Mesenchymal stem cell (in vitro differentiated cells and primary cell): ENCODE results near the gene USP25.
A peak's percentile ranks its signal among the peaks of the same experiment; 100 is the strongest.

ENCODE experiments used
- DNase-seq: peaks from one replicate; pipeline ENCODE4 v3.0.0-alpha.2; 2013
- H2AFZ ChIP-seq: one replicate; pipeline ENCODE4 v1.6.1; 2013; ENCODE audit warnings: low read depth, mild to moderate bottlenecking, control low read depth, inconsistent platforms, low read length, moderate library complexity
- H2AK5ac ChIP-seq: 2 replicates; pipeline ENCODE4 v1.6.1; 2013; ENCODE audit warnings: low read length, moderate library complexity, mild to moderate bottlenecking, inconsistent platforms; ENCODE audit not compliant: severe bottlenecking
- H2BK120ac ChIP-seq: one replicate; pipeline ENCODE4 v1.6.1; 2013; ENCODE audit warnings: low read depth, mild to moderate bottlenecking, inconsistent platforms, low read length, moderate library complexity
- H2BK12ac ChIP-seq, 2 experiments: one replicate each; pipeline ENCODE4 v1.6.1; 2013; ENCODE audit warnings: inconsistent platforms in 2 of 2, low read length in 2 of 2, mild to moderate bottlenecking in 2 of 2, moderate library complexity in 2 of 2, control low read depth in 1 of 2
- H2BK15ac ChIP-seq: one replicate; pipeline ENCODE4 v1.6.1; 2013; ENCODE audit warnings: mild to moderate bottlenecking, low read depth, inconsistent platforms; ENCODE audit not compliant: poor library complexity, severe bottlenecking
- H2BK5ac ChIP-seq: 2 replicates; pipeline ENCODE4 v1.6.1; 2013; ENCODE audit warnings: low read depth, mild to moderate bottlenecking, low read length, control low read depth, inconsistent platforms; ENCODE audit not compliant: poor library complexity, severe bottlenecking
- H3K14ac ChIP-seq, 2 experiments: one replicate each; pipeline ENCODE4 v1.6.1; 2013; ENCODE audit warnings: inconsistent platforms in 2 of 2, low read length in 2 of 2, control low read depth in 1 of 2, mild to moderate bottlenecking in 1 of 2, moderate library complexity in 1 of 2
- H3K18ac ChIP-seq, 2 experiments: one replicate each; pipeline ENCODE4 v1.6.1; 2013; ENCODE audit warnings: inconsistent platforms in 2 of 2, low read length in 2 of 2, control low read depth in 1 of 2, low read depth in 1 of 2, mild to moderate bottlenecking in 1 of 2
- H3K23ac ChIP-seq, 2 experiments: one replicate each; pipeline ENCODE4 v1.6.1; 2013; ENCODE audit warnings: inconsistent platforms in 2 of 2, low read length in 2 of 2, mild to moderate bottlenecking in 2 of 2, moderate library complexity in 2 of 2, control low read depth in 1 of 2
- H3K27ac ChIP-seq: 2 replicates; pipeline ENCODE4 v1.5.1; 2013; ENCODE audit warnings: mild to moderate bottlenecking, moderate library complexity, low read length, control low read depth, inconsistent platforms; ENCODE audit not compliant: poor library complexity, severe bottlenecking
- H3K27me3 ChIP-seq, 2 experiments: 2 replicates each; pipeline versions ENCODE4 v1.6.1 to v1.7.0; 2013; ENCODE audit warnings: low read length in 2 of 2, mild to moderate bottlenecking in 2 of 2, moderate library complexity in 2 of 2, control low read depth in 1 of 2, inconsistent platforms in 1 of 2; ENCODE audit not compliant: control insufficient read depth in 1 of 2, insufficient read depth in 1 of 2
- H3K36me3 ChIP-seq, 2 experiments: 2 replicates each; pipeline versions ENCODE4 v1.6.1 to v1.7.0; 2013; ENCODE audit warnings: low read length in 2 of 2, control low read depth in 1 of 2, inconsistent platforms in 1 of 2, low read depth in 1 of 2, mild to moderate bottlenecking in 1 of 2; ENCODE audit not compliant: insufficient read depth in 2 of 2, control insufficient read depth in 1 of 2
- H3K4ac ChIP-seq, 2 experiments: one replicate each; pipeline ENCODE4 v1.6.1; 2013; ENCODE audit warnings: inconsistent platforms in 2 of 2, low read length in 2 of 2, mild to moderate bottlenecking in 2 of 2, moderate library complexity in 2 of 2, control low read depth in 1 of 2, low read depth in 1 of 2
- H3K4me1 ChIP-seq: 2 replicates; pipeline ENCODE4 v1.6.1; 2013; ENCODE audit warnings: low read depth, low read length, control low read depth; ENCODE audit not compliant: control insufficient read depth, insufficient read depth
- H3K4me2 ChIP-seq: 2 replicates; pipeline ENCODE4 v1.6.1; 2013; ENCODE audit warnings: low read length, mild to moderate bottlenecking, inconsistent platforms; ENCODE audit not compliant: poor library complexity, severe bottlenecking
- H3K4me3 ChIP-seq, 2 experiments: 2 replicates each; pipeline versions ENCODE4 v1.5.1 to v1.7.0; 2013; ENCODE audit warnings: low read length in 2 of 2, mild to moderate bottlenecking in 2 of 2, control low read depth in 1 of 2, low read depth in 1 of 2; ENCODE audit not compliant: insufficient read depth in 1 of 2
- H3K79me1 ChIP-seq: replicated peaks from 2 replicates; pipeline ENCODE4 v1.6.1; 2013; ENCODE audit warnings: mild to moderate bottlenecking, control low read depth, low read length, inconsistent platforms; ENCODE audit not compliant: poor library complexity, severe bottlenecking
- H3K9ac ChIP-seq: 2 replicates; pipeline ENCODE4 v1.7.0; 2013; ENCODE audit warnings: mild to moderate bottlenecking, low read length, moderate library complexity
- H3K9me3 ChIP-seq: 2 replicates; pipeline ENCODE4 v1.7.0; 2013; ENCODE audit warnings: mild to moderate bottlenecking, low read length; ENCODE audit not compliant: control insufficient read depth
- H4K8ac ChIP-seq: one replicate; pipeline ENCODE4 v1.6.1; 2013; ENCODE audit warnings: inconsistent platforms, mild to moderate bottlenecking, low read length, moderate library complexity
- H4K91ac ChIP-seq: one replicate; pipeline ENCODE4 v1.6.1; 2013; ENCODE audit warnings: mild to moderate bottlenecking, low read length, inconsistent platforms
- WGBS: methylation state at CpG from one replicate; pipeline ENCODE4 v1.1.7; 2013; ENCODE audit warnings: mixed read lengths; 5-methylcytosine and 5-hydroxymethylcytosine counted together

Gene USP25

DNA sequence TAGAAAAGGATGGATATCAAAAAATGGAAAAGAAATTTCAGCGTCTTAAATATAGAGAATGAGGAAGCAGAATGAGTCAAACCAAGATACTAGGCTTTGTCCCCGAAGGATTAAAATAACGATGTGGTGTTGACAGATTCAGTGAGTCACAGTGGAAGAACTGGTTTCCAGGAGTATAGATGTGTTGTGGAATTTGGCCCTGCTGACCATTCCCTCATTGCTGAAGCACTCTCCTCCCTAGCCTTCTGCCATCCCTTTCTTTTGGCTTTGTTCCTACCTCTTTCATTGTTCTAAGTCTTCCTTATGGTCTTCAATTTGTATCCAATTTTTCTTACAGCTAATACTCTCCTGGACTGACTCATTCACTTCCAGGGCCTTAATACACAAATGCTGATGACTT lies 23.1 kb upstream of the USP25 start:
- H3K27ac ChIP-seq, result peak overlapping the region; percentile 43
- DNase-seq, result peak; percentile 79
- no peak overlapping the region for H4K8ac ChIP-seq
- no peak overlapping the region for H3K23ac ChIP-seq
- no peak overlapping the region for H2BK15ac ChIP-seq
- no peak overlapping the region for H2BK120ac ChIP-seq
- no peak overlapping the region for H3K9ac ChIP-seq
- no peak overlapping the region for H3K4me3 ChIP-seq
- H3K14ac ChIP-seq, result no peak overlapping the region
- no peak overlapping the region for H2AFZ ChIP-seq
- no peaks in the 10 kb centered on the region for H3K36me3 ChIP-seq
- H2BK5ac ChIP-seq, result no peak overlapping the region
- H3K9me3 ChIP-seq, result peaks cover 22% of the 10 kb centered on the region
- peaks cover 0 to 25% of the 10 kb centered on the region in 2 experiments for H3K27me3 ChIP-seq
- H3K18ac ChIP-seq, result no peak overlapping the region
- no peaks in the 10 kb centered on the region for H3K79me1 ChIP-seq
- H3K4ac ChIP-seq, result no peak overlapping the region
- H3K4me1 ChIP-seq, result peaks cover 1% of the 10 kb centered on the region
- H2AK5ac ChIP-seq, result no peak overlapping the region
- H2BK12ac ChIP-seq, result no peak overlapping the region
- H4K91ac ChIP-seq, result no peak overlapping the region
- WGBS, result 6% methylated on average over 3 of the region's 3 CpGs
- H3K4me2 ChIP-seq, result no peak overlapping the region

GRCh38 chr21:15713412-15713811 lies 16.4 kb upstream of the USP25 start:
- Histone ChIP-seq H3K4me1 (no peaks in the 10 kb centered on the region), H3K14ac (no peak overlapping the region), H2BK120ac (no peak overlapping the region), H3K23ac (no peak overlapping the region), H3K4me3 (no peak overlapping the region), H2AFZ (no peak overlapping the region), H3K4me2 (no peak overlapping the region), H2AK5ac (no peak overlapping the region), H3K27ac (no peak overlapping the region), H3K9ac (no peak overlapping the region), H2BK12ac (no peak overlapping the region), H2BK5ac (no peak overlapping the region), H3K79me1 (no peaks in the 10 kb centered on the region), H3K27me3 (peaks cover 0 to 16% of the 10 kb centered on the region in 2 experiments), H4K8ac (no peak overlapping the region), H3K18ac (no peak overlapping the region), H3K9me3 (no peaks in the 10 kb centered on the region), H2BK15ac (no peak overlapping the region), H3K36me3 (no peaks in the 10 kb centered on the region), H3K4ac (no peak overlapping the region), H4K91ac (no peak overlapping the region)
- 100% methylated on average over 1 of the region's 1 CpG for WGBS
- DNase-seq, result no peak

DNA sequence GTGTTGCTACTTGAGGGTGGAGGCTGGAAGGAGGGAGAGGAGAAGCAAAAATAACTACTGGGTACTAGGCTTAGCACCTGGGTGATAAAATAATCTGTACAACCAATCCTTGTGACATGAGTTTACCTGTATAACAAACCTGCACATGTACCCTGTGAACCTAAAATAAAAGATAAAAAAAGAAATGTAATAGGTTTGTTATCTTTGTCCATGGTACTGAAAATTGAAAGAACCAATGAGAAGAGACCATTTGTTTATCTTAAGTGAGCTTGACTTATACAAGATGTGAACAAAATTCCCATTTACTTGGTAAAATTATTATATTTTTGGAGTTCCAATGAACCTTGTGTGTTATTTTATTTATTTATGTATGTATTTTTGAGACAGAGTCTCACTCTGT lies 11.1 kb upstream of the USP25 start:
- H3K27ac ChIP-seq, result no peak overlapping the region
- no peaks in the 10 kb centered on the region for H3K36me3 ChIP-seq
- H3K79me1 ChIP-seq, result no peaks in the 10 kb centered on the region
- no peaks in the 10 kb centered on the region for H3K27me3 ChIP-seq
- no peak overlapping the region for H3K4me2 ChIP-seq
- H3K9ac ChIP-seq, result no peak overlapping the region
- H3K4ac ChIP-seq, result no peak overlapping the region
- no peak overlapping the region for H2BK120ac ChIP-seq
- H2BK5ac ChIP-seq, result no peak overlapping the region
- no peak overlapping the region for H2BK15ac ChIP-seq
- no peak overlapping the region for H2BK12ac ChIP-seq
- H3K14ac ChIP-seq, result no peak overlapping the region
- H3K4me3 ChIP-seq, result no peak overlapping the region
- H4K8ac ChIP-seq, result no peak overlapping the region
- no peak overlapping the region for H3K23ac ChIP-seq
- no peaks in the 10 kb centered on the region for H3K9me3 ChIP-seq
- no peak overlapping the region for H2AFZ ChIP-seq
- no peak for DNase-seq
- no peaks in the 10 kb centered on the region for H3K4me1 ChIP-seq
- no peak overlapping the region for H3K18ac ChIP-seq
- no peak overlapping the region for H4K91ac ChIP-seq
- H2AK5ac ChIP-seq, result no peak overlapping the region

- H3K18ac ChIP-seq, result no peak overlapping the region
- 98% methylated on average over 4 of the region's 4 CpGs for WGBS
- H2BK12ac ChIP-seq, result no peak overlapping the region
- no peak overlapping the region for H2AK5ac ChIP-seq
- H2BK15ac ChIP-seq, result no peak overlapping the region
- no peak overlapping the region for H3K23ac ChIP-seq
- H3K4me1 ChIP-seq, result no peaks in the 10 kb centered on the region
- no peaks in the 10 kb centered on the region for H3K79me1 ChIP-seq
- H3K36me3 ChIP-seq, result no peaks in the 10 kb centered on the region
- H3K4me2 ChIP-seq, result no peak overlapping the region
- H4K91ac ChIP-seq, result no peak overlapping the region
- no peak overlapping the region for H3K27ac ChIP-seq
- H2BK120ac ChIP-seq, result no peak overlapping the region
- no peak overlapping the region for H3K9ac ChIP-seq
- no peak overlapping the region for H3K4ac ChIP-seq
- no peak for DNase-seq
- H4K8ac ChIP-seq, result no peak overlapping the region
- no peaks in the 10 kb centered on the region for H3K9me3 ChIP-seq
- H3K14ac ChIP-seq, result no peak overlapping the region
- no peaks in the 10 kb centered on the region for H3K27me3 ChIP-seq
- H2AFZ ChIP-seq, result no peak overlapping the region
- H2BK5ac ChIP-seq, result no peak overlapping the region
- no peak overlapping the region for H3K4me3 ChIP-seq
These were observed 9.8 kb upstream of the USP25 start for GRCh38 chr21:15719976-15720375.
